Esophagus squamous epithelium (tissue), 4 donors: ENCODE data around the gene ST3GAL5.

Experiments
- POLR2A ChIP-seq, 4 donors: fragments of 450-650 bp; IDR thresholded peaks; one replicate each; pipeline ENCODE4 v1.6.1; 2017; ENCODE audit warnings: antibody characterized with exemption in 4 of 4, mild to moderate bottlenecking in 4 of 4, moderate library complexity in 3 of 4
- TF ChIP-seq, protein P1 (sequence below), 6 experiments: fragments of 450-650 bp in 4 of 6; fragments of 200-600 bp in 2 of 6; sonication (generic) in 2 of 6; IDR thresholded peaks; one replicate each; pipeline ENCODE4 v1.5.1; 2016 to 2019; ENCODE audit warnings: antibody characterized with exemption in 6 of 6, mild to moderate bottlenecking in 4 of 6, moderate library complexity in 4 of 6

DNA sequence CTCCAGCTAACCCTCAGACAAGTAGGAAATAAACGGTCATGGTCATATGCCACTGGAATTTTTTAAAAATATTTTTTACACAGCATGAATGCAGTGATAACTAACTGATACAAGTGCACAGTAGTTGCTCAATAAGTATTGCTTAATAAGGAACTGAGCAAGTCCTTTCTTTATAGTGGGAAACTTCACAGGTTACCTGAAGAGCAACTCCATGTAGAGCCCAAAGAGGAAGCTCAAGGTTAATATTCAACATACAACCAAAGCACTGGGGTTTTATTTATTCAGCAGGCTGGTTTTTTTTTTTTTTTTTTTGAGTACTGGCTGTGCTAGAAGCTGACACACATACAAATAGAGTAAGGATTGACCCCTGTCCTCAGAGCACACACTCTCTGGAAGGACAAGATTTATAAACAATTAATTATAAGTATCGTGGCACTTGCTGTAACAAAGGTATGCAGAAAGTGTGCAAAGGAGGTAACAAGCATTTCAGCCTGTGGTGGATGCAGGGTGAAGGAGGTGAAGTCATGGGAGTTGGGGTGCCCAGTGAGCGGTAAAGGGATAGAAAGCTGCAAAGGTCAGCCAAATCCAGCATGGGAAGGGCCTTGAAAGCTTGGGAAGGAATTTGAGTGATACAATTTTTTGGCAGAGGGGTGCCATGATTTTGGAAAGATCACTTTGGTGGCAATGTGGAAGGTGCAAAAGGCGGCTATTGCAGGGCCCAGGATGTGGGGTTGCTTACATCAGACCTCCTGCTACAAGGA lies 82.3 kb downstream of the ST3GAL5 start:
- TF ChIP-seq, protein P1, sequence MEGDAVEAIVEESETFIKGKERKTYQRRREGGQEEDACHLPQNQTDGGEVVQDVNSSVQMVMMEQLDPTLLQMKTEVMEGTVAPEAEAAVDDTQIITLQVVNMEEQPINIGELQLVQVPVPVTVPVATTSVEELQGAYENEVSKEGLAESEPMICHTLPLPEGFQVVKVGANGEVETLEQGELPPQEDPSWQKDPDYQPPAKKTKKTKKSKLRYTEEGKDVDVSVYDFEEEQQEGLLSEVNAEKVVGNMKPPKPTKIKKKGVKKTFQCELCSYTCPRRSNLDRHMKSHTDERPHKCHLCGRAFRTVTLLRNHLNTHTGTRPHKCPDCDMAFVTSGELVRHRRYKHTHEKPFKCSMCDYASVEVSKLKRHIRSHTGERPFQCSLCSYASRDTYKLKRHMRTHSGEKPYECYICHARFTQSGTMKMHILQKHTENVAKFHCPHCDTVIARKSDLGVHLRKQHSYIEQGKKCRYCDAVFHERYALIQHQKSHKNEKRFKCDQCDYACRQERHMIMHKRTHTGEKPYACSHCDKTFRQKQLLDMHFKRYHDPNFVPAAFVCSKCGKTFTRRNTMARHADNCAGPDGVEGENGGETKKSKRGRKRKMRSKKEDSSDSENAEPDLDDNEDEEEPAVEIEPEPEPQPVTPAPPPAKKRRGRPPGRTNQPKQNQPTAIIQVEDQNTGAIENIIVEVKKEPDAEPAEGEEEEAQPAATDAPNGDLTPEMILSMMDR (IDR thresholded peaks at IDR 0.05), result no peak
- no peak for TF ChIP-seq POLR2A (IDR thresholded peaks at IDR 0.05)
